Activated naive CD4-positive, alpha-beta T cell treated with anti-CD3 and anti-CD28 coated beads, Interleukin-2, amount 10 ng/mL, durations not matched to agents 7 days and 5 days (primary cell): Measurements from ENCODE around the gene TRPM3.

Source experiments
- CTCF ChIA-PET: fragments of 350-600 bp; sonication (Branson Sonifier 250); formaldehyde crosslinking; loops from one replicate; lab custom pipeline; 2021; ENCODE audit warnings: antibody characterized with exemption; lab: Charles Lee
- DNase-seq: peaks from one replicate; pipeline ENCODE4 v3.0.0-alpha.2; 2020
- H3K27ac Mint-ChIP-seq: one replicate; pipeline ENCODE4 v1.8.0; 2021; ENCODE audit warnings: mild to moderate bottlenecking, moderate library complexity, mixed read lengths
- H3K27me3 Mint-ChIP-seq: one replicate; pipeline ENCODE4 v1.8.0; 2021; ENCODE audit warnings: mild to moderate bottlenecking, mixed read lengths
- H3K36me3 Mint-ChIP-seq: one replicate; pipeline ENCODE4 v1.8.0; 2021; ENCODE audit warnings: mixed read lengths
- H3K4me1 Mint-ChIP-seq: one replicate; pipeline ENCODE4 v1.8.0; 2021; ENCODE audit warnings: mixed read lengths
- H3K4me3 Mint-ChIP-seq: one replicate; pipeline ENCODE4 v1.8.0; 2021; ENCODE audit warnings: mild to moderate bottlenecking, moderate library complexity, mixed read lengths
- H3K9me3 Mint-ChIP-seq: one replicate; pipeline ENCODE4 v1.8.0; 2021; ENCODE audit warnings: mixed read lengths

TRPM3 gene

DNA sequence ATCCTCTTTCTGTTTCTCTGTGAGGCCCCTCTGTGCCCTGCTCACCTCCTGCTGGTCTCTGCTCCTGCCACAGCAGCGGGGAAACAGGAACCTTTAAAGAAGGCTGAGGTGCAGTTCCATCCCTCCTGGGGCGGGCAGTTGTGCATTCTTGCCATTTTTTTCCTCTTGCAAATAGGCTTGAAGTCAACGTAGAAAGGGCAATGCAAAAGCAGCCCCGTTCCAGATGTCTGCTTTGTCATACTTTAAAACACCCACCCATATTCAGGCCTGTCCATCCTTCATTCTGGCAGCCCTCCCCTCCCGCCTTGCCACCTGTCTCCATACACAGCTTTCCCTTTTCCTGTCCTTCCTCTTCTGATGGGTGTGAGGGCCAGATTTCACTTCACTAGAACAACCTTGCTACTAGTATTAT lies 641.5 kb downstream of the TRPM3 start:
- Mint-ChIP-seq H3K4me3 (no peak overlapping the region), H3K27ac (no peak overlapping the region), H3K4me1 (peaks cover 2% of the 10 kb centered on the region), H3K27me3 (no peaks in the 10 kb centered on the region), H3K9me3 (no peaks in the 10 kb centered on the region), H3K36me3 (no peaks in the 10 kb centered on the region)
- CTCF ChIA-PET = no interaction called here
- DNase-seq = no peak
